Measurements from ENCODE around the gene ANGPTL4. TPM values are rescaled to one million over a fixed set of nuclear protein-coding genes. Genes with fewer than 3 reads are reported as not detected.

Gene ANGPTL4
- total and polyA plus RNA-seq, 8 donors, result 2.8 to 169 (median 34.6) TPM

- Histone ChIP-seq H3K27ac (no peak overlapping the region), H3K36me3 (no peaks in the 10 kb centered on the region), H3K27me3 (no peaks in the 10 kb centered on the region), H3K4me1 (peaks cover 18 to 33% (median 24%) of the 10 kb centered on the region in 3 donors), H3K4me3 (no peak overlapping the region), H3K9me3 (no peaks in the 10 kb centered on the region)
- WGBS, 2 donors, result 78 to 83% methylated on average over 8 of the region's 8 CpGs
- ATAC-seq (no peak), FAIRE-seq (no peak), DNase-seq (peak in 1 of 6 donors; percentile 12)
- TF ChIP-seq, protein P1, sequence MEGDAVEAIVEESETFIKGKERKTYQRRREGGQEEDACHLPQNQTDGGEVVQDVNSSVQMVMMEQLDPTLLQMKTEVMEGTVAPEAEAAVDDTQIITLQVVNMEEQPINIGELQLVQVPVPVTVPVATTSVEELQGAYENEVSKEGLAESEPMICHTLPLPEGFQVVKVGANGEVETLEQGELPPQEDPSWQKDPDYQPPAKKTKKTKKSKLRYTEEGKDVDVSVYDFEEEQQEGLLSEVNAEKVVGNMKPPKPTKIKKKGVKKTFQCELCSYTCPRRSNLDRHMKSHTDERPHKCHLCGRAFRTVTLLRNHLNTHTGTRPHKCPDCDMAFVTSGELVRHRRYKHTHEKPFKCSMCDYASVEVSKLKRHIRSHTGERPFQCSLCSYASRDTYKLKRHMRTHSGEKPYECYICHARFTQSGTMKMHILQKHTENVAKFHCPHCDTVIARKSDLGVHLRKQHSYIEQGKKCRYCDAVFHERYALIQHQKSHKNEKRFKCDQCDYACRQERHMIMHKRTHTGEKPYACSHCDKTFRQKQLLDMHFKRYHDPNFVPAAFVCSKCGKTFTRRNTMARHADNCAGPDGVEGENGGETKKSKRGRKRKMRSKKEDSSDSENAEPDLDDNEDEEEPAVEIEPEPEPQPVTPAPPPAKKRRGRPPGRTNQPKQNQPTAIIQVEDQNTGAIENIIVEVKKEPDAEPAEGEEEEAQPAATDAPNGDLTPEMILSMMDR (IDR thresholded peaks at IDR 0.05), result no peak
- intact Hi-C loops (cut with DNase I), result no loop called here
Measured at GRCh38 chr19:8360196-8360595, 3.8 kb upstream of the ANGPTL4 start.

GRCh38 chr19:8361921-8362793 is 1.8 kb upstream of the ANGPTL4 start:
- WGBS, 2 donors, result 17 to 19% methylated on average over 12 of the region's 12 CpGs
- peak; percentile 83 for FAIRE-seq
- peak; percentile 72 to 92 (median 90) for ATAC-seq
- Histone ChIP-seq H3K9me3 (no peaks in the 10 kb centered on the region), H3K27me3 (no peaks in the 10 kb centered on the region), H3K4me3 (no peak overlapping the region), H3K4me1 (peaks cover 18 to 38% (median 27%) of the 10 kb centered on the region in 3 donors), H3K36me3 (no peaks in the 10 kb centered on the region), H3K27ac (peak overlapping the region; percentile 50 to 83 (median 62))
- TF ChIP-seq, protein P1 (IDR thresholded peaks at IDR 0.05), result no peak
- peak; percentile 93 to 99 (median 98) for DNase-seq
- intact Hi-C loops (cut with DNase I), result no loop called here

DNA sequence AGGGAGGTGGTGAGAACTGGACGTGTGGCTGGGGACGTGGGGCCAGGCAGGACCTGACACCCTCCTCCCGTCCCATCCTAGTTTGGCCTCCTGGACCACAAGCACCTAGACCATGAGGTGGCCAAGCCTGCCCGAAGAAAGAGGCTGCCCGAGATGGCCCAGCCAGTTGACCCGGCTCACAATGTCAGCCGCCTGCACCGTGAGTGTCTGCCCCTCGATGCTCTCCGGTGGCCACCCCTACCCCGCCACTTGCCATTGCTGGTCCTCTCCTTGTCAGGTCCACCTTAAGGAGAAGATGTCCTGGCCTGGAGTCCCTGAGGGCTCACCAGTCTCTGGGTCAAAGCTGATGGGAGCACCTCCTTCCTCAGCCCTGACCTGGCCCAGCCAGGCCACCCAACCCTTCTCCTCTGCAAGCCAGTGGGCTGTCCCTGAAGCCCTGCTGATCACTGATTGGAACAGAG is 2.2 kb downstream of the ANGPTL4 start:
- Histone ChIP-seq H3K4me1 (peaks cover 42% of the 10 kb centered on the region in 3 donors), H3K27me3 (no peaks in the 10 kb centered on the region), H3K27ac (peak overlapping the region in 3 of 4 donors; percentile 60 to 81 (median 79)), H3K9me3 (no peaks in the 10 kb centered on the region), H3K36me3 (peaks cover 0 to 22% (median 0%) of the 10 kb centered on the region in 3 donors), H3K4me3 (peak overlapping the region in 1 of 4 donors; percentile 93)
- WGBS, 2 donors, result 94 to 95% methylated on average over 11 of the region's 11 CpGs
- ATAC-seq (no peak), FAIRE-seq (no peak), DNase-seq (peak in 2 of 6 donors; percentile 65 to 80)
- intact Hi-C loops (cut with DNase I), result no loop called here
- TF ChIP-seq, protein P1 (IDR thresholded peaks at IDR 0.05), result no peak

DNA sequence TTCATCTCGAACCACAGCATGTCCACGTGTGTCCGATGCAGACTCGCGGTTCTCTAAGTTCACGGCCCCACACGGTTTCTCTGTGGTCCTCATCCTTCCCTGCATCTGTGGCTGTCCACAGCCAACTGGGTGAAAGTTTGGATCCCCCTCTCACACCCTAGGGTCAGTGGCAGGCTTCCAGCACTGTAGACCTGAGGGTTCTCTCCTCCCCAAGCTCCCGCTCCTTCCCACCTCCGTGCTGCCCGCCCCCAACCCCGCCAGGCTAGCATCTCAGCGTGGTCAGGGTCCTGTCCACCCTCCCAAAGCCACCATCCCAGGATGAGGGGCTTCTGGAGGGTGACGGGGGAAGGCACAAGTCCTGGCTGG is 3.0 kb downstream of the ANGPTL4 start:
- Histone ChIP-seq H3K9me3 (no peaks in the 10 kb centered on the region), H3K27ac (peak overlapping the region; percentile 41 to 81 (median 70)), H3K4me1 (peaks cover 34 to 37% (median 37%) of the 10 kb centered on the region in 3 donors), H3K27me3 (no peaks in the 10 kb centered on the region), H3K4me3 (peak overlapping the region in 2 of 4 donors; percentile 23 to 93), H3K36me3 (peaks cover 0 to 27% (median 0%) of the 10 kb centered on the region in 3 donors)
- ATAC-seq, result peak; percentile 2 to 12 (median 9)
- TF ChIP-seq, protein P1 (IDR thresholded peaks at IDR 0.05), result no peak
- FAIRE-seq, result no peak
- intact Hi-C loops (cut with DNase I), result no loop called here
- DNase-seq, result peak in 3 of 6 donors; percentile 63 to 87 (median 83)
- WGBS, 2 donors, result 27 to 43% methylated on average over 13 of the region's 13 CpGs
